ENCODE measurements around the gene LDLRAD3. TPM values are rescaled to one million over a fixed set of nuclear protein-coding genes. Genes with fewer than 3 reads are reported as not detected.

Gene LDLRAD3
- total RNA-seq, 1 experiment from 2014 or later, result 19.0 TPM

DNA sequence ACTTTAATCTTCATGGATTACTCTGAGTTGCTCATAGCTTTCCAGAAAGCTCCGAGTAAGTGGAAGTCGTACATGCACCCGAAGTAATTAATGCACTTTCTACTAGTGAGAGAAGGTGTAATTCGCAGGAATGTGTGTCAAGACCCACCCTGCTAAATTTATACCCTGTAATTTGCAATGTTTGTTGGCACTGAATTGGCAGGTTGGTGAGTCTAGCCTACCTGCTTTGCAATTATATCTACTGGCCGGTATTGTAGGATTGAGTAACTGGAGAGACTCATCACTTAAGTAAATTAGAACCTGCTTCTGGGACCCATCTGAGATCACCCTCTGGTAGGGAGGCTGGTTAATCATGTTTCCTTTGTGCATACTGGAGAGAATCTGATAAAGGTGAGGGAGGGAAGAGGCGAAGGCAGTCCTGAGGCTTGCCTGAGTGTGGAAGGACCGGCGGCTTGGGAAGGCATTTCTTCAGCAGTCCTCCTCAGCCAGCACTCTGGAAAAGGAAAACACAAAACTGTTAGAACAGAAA lies 63.3 kb downstream of the LDLRAD3 start:
- TF ChIP-seq RAD21 (IDR thresholded peaks at IDR 0.05; ENCODE audit: low read depth) (no peak), JUND (IDR thresholded peaks at IDR 0.05) (no peak), EZH2phosphoT487 (IDR thresholded peaks at IDR 0.05; ENCODE audit: borderline replicate concordance) (no peak), TCF7L2 (IDR thresholded peaks at IDR 0.05; ENCODE audit: borderline replicate concordance, extremely low read depth, insufficient read depth, insufficient read length) (no peak), SRF (IDR thresholded peaks at IDR 0.05; ENCODE audit: low read depth) (no peak), CBX3 (IDR thresholded peaks at IDR 0.05; ENCODE audit: low read depth) (no peak), ZFX (IDR thresholded peaks at IDR 0.05) (no peak), POLR2A (IDR thresholded peaks at IDR 0.05; ENCODE audit: borderline replicate concordance, extremely low read depth, insufficient read depth, insufficient read length) (no peak), CEBPB (IDR thresholded peaks at IDR 0.05; ENCODE audit: low read depth) (no peak), SIN3A (IDR thresholded peaks at IDR 0.05; ENCODE audit: low read depth) (no peak), ZNF274 (IDR thresholded peaks at IDR 0.05; ENCODE audit: low read depth, low read length) (no peak), ELF1 (IDR thresholded peaks at IDR 0.05; ENCODE audit: borderline replicate concordance, low read depth) (no peak)
- TF ChIP-seq, protein P1, sequence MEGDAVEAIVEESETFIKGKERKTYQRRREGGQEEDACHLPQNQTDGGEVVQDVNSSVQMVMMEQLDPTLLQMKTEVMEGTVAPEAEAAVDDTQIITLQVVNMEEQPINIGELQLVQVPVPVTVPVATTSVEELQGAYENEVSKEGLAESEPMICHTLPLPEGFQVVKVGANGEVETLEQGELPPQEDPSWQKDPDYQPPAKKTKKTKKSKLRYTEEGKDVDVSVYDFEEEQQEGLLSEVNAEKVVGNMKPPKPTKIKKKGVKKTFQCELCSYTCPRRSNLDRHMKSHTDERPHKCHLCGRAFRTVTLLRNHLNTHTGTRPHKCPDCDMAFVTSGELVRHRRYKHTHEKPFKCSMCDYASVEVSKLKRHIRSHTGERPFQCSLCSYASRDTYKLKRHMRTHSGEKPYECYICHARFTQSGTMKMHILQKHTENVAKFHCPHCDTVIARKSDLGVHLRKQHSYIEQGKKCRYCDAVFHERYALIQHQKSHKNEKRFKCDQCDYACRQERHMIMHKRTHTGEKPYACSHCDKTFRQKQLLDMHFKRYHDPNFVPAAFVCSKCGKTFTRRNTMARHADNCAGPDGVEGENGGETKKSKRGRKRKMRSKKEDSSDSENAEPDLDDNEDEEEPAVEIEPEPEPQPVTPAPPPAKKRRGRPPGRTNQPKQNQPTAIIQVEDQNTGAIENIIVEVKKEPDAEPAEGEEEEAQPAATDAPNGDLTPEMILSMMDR (IDR thresholded peaks at IDR 0.05 in 2 of 3, conservative IDR thresholded peaks at IDR 0.05 in 1 of 3; ENCODE audit: borderline replicate concordance in 1 of 3, insufficient read depth in 1 of 3, low read depth in 2 of 3, low read length in 2 of 3), result no peak
- TF ChIP-seq, protein P2, sequence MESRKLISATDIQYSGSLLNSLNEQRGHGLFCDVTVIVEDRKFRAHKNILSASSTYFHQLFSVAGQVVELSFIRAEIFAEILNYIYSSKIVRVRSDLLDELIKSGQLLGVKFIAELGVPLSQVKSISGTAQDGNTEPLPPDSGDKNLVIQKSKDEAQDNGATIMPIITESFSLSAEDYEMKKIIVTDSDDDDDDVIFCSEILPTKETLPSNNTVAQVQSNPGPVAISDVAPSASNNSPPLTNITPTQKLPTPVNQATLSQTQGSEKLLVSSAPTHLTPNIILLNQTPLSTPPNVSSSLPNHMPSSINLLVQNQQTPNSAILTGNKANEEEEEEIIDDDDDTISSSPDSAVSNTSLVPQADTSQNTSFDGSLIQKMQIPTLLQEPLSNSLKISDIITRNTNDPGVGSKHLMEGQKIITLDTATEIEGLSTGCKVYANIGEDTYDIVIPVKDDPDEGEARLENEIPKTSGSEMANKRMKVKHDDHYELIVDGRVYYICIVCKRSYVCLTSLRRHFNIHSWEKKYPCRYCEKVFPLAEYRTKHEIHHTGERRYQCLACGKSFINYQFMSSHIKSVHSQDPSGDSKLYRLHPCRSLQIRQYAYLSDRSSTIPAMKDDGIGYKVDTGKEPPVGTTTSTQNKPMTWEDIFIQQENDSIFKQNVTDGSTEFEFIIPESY (IDR thresholded peaks at IDR 0.05; ENCODE audit: extremely low read depth, insufficient replicate concordance, low read length), result no peak
- H3K36me3 ChIP-seq (ENCODE audit: control insufficient read depth in 1 of 2, insufficient read depth in 2 of 2, low read length in 2 of 2), result no peaks in the 10 kb centered on the region
- H3K4me2 ChIP-seq (ENCODE audit: low read length), result no peak overlapping the region
- no TSS peak for BruUV-seq (replicated peaks)
- H4K20me1 ChIP-seq (ENCODE audit: insufficient read depth), result no peaks in the 10 kb centered on the region
- H3K9me2 ChIP-seq (ENCODE audit: insufficient read depth), result no peaks in the 10 kb centered on the region
- no peak overlapping the region for H3K4me3 ChIP-seq (replicated peaks in 1 of 2; ENCODE audit: low read depth in 1 of 2, low read length in 2 of 2)
- peaks cover 11 to 22% of the 10 kb centered on the region in 2 experiments for H3K4me1 ChIP-seq (ENCODE audit: control insufficient read depth in 1 of 2, insufficient read depth in 2 of 2, low read length in 2 of 2)
- no peak overlapping the region for H3K9ac ChIP-seq (ENCODE audit: low read length)
- CTCF ChIA-PET, result no interaction called here
- H3K27me3 ChIP-seq (ENCODE audit: insufficient read depth, low read length), result no peaks in the 10 kb centered on the region
- no peaks in the 10 kb centered on the region for H3K9me3 ChIP-seq (ENCODE audit: control insufficient read depth in 1 of 2, insufficient read depth in 1 of 2, low read depth in 1 of 2, low read length in 2 of 2)
- intact Hi-C loops (cut with micrococcal nuclease), result no loop called here
- DNase-seq (ENCODE audit: low read depth, low spot score) (no peak), ATAC-seq (no peak)
- RAD21 ChIA-PET (ENCODE audit: low non-redundant PET in 1 of 2, low total read pairs in 2 of 2, uncharacterized antibody in 2 of 2, unreplicated experiment in 2 of 2), result no interaction called here
- H2AFZ ChIP-seq (ENCODE audit: low read depth, low read length, poor library complexity, severe bottlenecking), result no peak overlapping the region
- POLR2A ChIA-PET, result no interaction called here
- H3K79me2 ChIP-seq (ENCODE audit: insufficient read depth, low read length), result peaks cover 23% of the 10 kb centered on the region
- no peak overlapping the region for H3K27ac ChIP-seq (ENCODE audit: low read depth, low read length)
